Right atrium auricular region (tissue), 2 donors: ENCODE results near the gene ATXN1. TPM values are rescaled to one million over a fixed set of nuclear protein-coding genes. Genes with fewer than 3 reads are reported as not detected.

Source experiments
- DNase-seq: peaks from one replicate; pipeline ENCODE4 v3.0.0-alpha.2; 2019; ENCODE audit warnings: low spot score
- H3K27ac ChIP-seq, 2 donors: fragments of 200-600 bp; sonication (generic); 1 replicate in 1 of 2; 2 replicates in 1 of 2; pipeline ENCODE4 v1.5.1; 2016 to 2019
- H3K27me3 ChIP-seq, 2 donors: fragments of 200-600 bp; sonication (generic); one replicate each; pipeline versions ENCODE4 v1.5.1 to v1.6.0; 2017 to 2019
- H3K36me3 ChIP-seq: fragments of 200-600 bp; sonication (generic); one replicate; pipeline ENCODE4 v1.5.1; 2016
- H3K4me1 ChIP-seq, 2 donors: fragments of 200-600 bp; sonication (generic); one replicate each; pipeline versions ENCODE4 v1.5.1 to v1.6.0; 2017 to 2019
- H3K4me3 ChIP-seq, 2 donors: fragments of 200-600 bp; sonication (generic); 1 replicate in 1 of 2; 2 replicates in 1 of 2; pipeline ENCODE4 v1.5.1; 2017 to 2019; ENCODE audit warnings: mild to moderate bottlenecking in 1 of 2, moderate library complexity in 1 of 2
- H3K9me3 ChIP-seq, 2 donors: fragments of 200-600 bp; sonication (generic); one replicate each; pipeline ENCODE4 v1.5.1; 2019
- total RNA-seq, 2 donors: library from RNA; depleted of rRNA; stranded (reverse); fragments of >200 nt; gene quantifications; one replicate each; pipeline ENCODE4 v1.1.0, GENCODE V29; 2016
- TF ChIP-seq, protein P1 (sequence below), 2 donors: fragments of 200-600 bp; sonication (generic); IDR thresholded peaks; one replicate each; pipeline ENCODE4 v1.5.1; 2019; ENCODE audit warnings: antibody characterized with exemption in 2 of 2

The ATXN1 gene
- total RNA-seq, 2 donors from 2014 or later = 41.8 to 62.0 TPM

- Histone ChIP-seq H3K4me3 (no peak overlapping the region), H3K9me3 (no peaks in the 10 kb centered on the region), H3K27me3 (no peaks in the 10 kb centered on the region), H3K27ac (peak overlapping the region in 1 of 2 donors; percentile 20), H3K36me3 (no peaks in the 10 kb centered on the region), H3K4me1 (peaks cover 0 to 60% of the 10 kb centered on the region in 2 donors)
- TF ChIP-seq, protein P1, sequence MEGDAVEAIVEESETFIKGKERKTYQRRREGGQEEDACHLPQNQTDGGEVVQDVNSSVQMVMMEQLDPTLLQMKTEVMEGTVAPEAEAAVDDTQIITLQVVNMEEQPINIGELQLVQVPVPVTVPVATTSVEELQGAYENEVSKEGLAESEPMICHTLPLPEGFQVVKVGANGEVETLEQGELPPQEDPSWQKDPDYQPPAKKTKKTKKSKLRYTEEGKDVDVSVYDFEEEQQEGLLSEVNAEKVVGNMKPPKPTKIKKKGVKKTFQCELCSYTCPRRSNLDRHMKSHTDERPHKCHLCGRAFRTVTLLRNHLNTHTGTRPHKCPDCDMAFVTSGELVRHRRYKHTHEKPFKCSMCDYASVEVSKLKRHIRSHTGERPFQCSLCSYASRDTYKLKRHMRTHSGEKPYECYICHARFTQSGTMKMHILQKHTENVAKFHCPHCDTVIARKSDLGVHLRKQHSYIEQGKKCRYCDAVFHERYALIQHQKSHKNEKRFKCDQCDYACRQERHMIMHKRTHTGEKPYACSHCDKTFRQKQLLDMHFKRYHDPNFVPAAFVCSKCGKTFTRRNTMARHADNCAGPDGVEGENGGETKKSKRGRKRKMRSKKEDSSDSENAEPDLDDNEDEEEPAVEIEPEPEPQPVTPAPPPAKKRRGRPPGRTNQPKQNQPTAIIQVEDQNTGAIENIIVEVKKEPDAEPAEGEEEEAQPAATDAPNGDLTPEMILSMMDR (IDR thresholded peaks at IDR 0.05) = no peak
- DNase-seq = no peak
Observed at GRCh38 chr6:16757332-16757731, 3.9 kb downstream of the ATXN1 start.

DNA sequence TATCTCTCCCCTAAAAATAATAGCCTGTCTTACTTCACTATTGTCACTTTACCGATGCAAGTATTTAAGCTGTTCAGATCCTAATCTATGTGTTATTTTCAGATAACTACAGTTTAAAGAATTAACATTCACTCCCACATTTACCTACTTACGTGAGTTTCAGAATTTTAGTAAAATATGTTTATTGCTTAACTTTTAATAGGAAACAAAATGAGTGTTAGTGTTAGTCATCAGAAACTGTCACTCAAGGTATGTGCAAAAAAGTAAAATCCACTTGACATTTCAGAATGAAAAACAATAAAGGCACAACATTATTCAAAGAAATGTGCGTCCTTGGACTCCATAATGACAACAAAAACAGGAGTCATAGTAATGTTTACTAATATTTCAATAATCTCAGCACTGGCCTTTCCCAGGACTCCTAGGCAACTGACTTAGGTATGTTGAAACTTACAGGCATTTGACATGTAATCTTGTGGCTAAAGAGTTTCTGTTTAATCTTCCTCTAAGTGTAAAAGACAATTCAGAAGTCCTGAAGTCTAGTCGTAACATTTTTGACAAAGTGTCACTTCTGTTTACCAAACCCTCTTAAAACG is 4.5 kb downstream of the ATXN1 start:
- no peak overlapping the region for H3K4me3 ChIP-seq
- no peaks in the 10 kb centered on the region for H3K36me3 ChIP-seq
- TF ChIP-seq, protein P1 (IDR thresholded peaks at IDR 0.05) = no peak
- H3K27me3 ChIP-seq = no peaks in the 10 kb centered on the region
- peaks cover 0 to 62% of the 10 kb centered on the region in 2 donors for H3K4me1 ChIP-seq
- no peaks in the 10 kb centered on the region for H3K9me3 ChIP-seq
- peak overlapping the region in 1 of 2 donors; percentile 20 for H3K27ac ChIP-seq
- DNase-seq = no peak

- Histone ChIP-seq H3K9me3 (no peaks in the 10 kb centered on the region), H3K27me3 (no peaks in the 10 kb centered on the region), H3K4me1 (peaks cover 0 to 62% of the 10 kb centered on the region in 2 donors), H3K36me3 (no peaks in the 10 kb centered on the region), H3K27ac (no peak overlapping the region), H3K4me3 (no peak overlapping the region)
- DNase-seq = no peak
- TF ChIP-seq, protein P1 (IDR thresholded peaks at IDR 0.05) = no peak
Observed at GRCh38 chr6:16755544-16755943, 5.7 kb downstream of the ATXN1 start.

DNA sequence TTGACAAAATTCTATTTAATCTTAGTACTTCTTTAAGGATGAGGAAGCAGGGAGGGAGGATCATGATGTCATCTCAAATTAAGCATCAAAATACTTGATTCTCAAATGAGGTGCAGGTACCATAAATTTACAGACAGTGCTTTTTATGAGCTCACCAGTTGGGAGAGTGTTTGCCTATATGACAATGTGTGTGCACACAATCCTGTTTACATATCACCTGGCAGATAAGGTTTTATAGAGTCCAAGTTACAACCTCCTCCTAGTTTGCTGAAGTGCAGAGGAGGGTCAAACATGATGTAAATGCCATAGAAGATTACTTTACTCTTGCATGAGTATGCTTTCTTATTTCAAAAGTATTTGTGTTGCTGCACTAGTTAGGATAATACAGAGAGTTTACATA is 6.4 kb downstream of the ATXN1 start:
- no peak for DNase-seq
- Histone ChIP-seq H3K27ac (peak overlapping the region; percentile 8 to 19), H3K36me3 (no peaks in the 10 kb centered on the region), H3K4me3 (no peak overlapping the region), H3K27me3 (no peaks in the 10 kb centered on the region), H3K4me1 (peaks cover 0 to 62% of the 10 kb centered on the region in 2 donors), H3K9me3 (no peaks in the 10 kb centered on the region)
- TF ChIP-seq, protein P1 (IDR thresholded peaks at IDR 0.05) = no peak

DNA sequence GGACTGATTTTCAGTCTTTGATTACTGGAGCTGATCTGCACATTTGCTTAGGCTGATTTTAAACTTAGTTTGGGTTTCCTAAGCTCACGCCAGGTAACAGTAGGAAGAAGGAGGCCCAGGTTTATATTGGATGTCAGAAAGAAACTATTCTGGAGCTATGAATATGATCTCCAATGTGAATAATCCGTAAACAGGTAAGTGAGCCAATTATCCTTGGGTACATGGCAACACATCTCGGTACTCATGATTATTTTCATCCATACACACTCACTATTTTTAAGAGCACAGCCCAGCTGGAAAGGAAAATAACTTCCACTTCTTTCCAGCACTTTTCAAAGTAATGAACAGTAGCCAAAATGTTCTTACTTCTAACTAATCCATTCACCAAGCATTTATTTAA is 7.0 kb downstream of the ATXN1 start:
- H3K36me3 ChIP-seq = no peaks in the 10 kb centered on the region
- no peaks in the 10 kb centered on the region for H3K27me3 ChIP-seq
- H3K9me3 ChIP-seq = no peaks in the 10 kb centered on the region
- DNase-seq = no peak
- peaks cover 0 to 68% of the 10 kb centered on the region in 2 donors for H3K4me1 ChIP-seq
- H3K4me3 ChIP-seq = no peak overlapping the region
- TF ChIP-seq, protein P1 (IDR thresholded peaks at IDR 0.05) = no peak
- H3K27ac ChIP-seq = peak overlapping the region; percentile 8 to 19

DNA sequence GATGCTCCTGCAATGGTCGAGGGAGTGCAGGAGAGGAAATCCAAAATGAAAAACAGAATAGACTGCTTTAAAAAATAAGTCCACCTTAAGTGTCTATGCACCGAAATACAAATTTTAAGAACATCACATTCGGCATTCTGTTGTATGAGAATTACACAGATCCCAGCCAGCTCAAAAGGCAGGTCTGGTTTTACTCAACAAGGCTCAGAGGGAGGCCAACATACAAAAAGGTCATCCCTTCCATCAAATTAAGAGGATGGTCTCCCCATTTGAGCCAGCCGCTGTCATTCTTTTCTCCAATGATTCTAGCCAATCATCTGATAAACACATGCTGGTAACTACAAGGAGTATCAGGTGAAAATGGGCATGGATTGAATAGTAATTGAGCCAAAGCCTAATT is 7.9 kb downstream of the ATXN1 start:
- Histone ChIP-seq H3K4me3 (no peak overlapping the region), H3K36me3 (no peaks in the 10 kb centered on the region), H3K9me3 (no peaks in the 10 kb centered on the region), H3K27ac (no peak overlapping the region), H3K27me3 (no peaks in the 10 kb centered on the region), H3K4me1 (peaks cover 0 to 60% of the 10 kb centered on the region in 2 donors)
- DNase-seq = no peak
- TF ChIP-seq, protein P1 (IDR thresholded peaks at IDR 0.05) = no peak
